Natural killer cell (primary cell): Measurements from ENCODE around the gene EEF1A2. TPM values are rescaled to one million over a fixed set of nuclear protein-coding genes. Genes with fewer than 3 reads are reported as not detected.

Experiments used
- ATAC-seq, 3 donors: fragments of 150-1000 bp in 2 of 3; fragments of 200-7000 bp in 1 of 3; cut with Tn5 transposase; 1 replicate in 1 of 3; 2 replicates in 2 of 3; pipeline ENCODE4 v1.10.0; 2021; ENCODE audit warnings: mild to moderate bottlenecking in 2 of 3, moderate library complexity in 2 of 3
- DNase-seq, 2 donors: peaks; one replicate each; pipeline versions ENCODE4 v3.0.0 to v3.0.0-alpha.2; 2013 to 2021; ENCODE audit warnings: mixed read lengths in 1 of 2
- H3K27ac ChIP-seq: one replicate; pipeline ENCODE4 v1.5.1; 2013; ENCODE audit warnings: mild to moderate bottlenecking, low read length
- H3K27me3 ChIP-seq: one replicate; pipeline ENCODE4 v1.6.1; 2013; ENCODE audit warnings: low read length; ENCODE audit not compliant: control insufficient read depth, insufficient read depth
- H3K36me3 ChIP-seq: one replicate; pipeline ENCODE4 v1.6.1; 2013; ENCODE audit warnings: low read length; ENCODE audit not compliant: control insufficient read depth, insufficient read depth
- H3K4me1 ChIP-seq: one replicate; pipeline ENCODE4 v1.6.1; 2013; ENCODE audit warnings: low read length; ENCODE audit not compliant: control insufficient read depth, insufficient read depth
- H3K4me3 ChIP-seq: one replicate; pipeline ENCODE4 v1.5.1; 2013; ENCODE audit warnings: low read length
- H3K9me3 ChIP-seq: one replicate; pipeline ENCODE4 v1.6.1; 2013; ENCODE audit warnings: low read length; ENCODE audit not compliant: control insufficient read depth, insufficient read depth
- H3K27ac Mint-ChIP-seq, 2 donors: one replicate each; pipeline ENCODE4 v1.8.0; 2022; ENCODE audit warnings: mild to moderate bottlenecking in 2 of 2, mixed read lengths in 2 of 2, moderate library complexity in 1 of 2
- H3K27me3 Mint-ChIP-seq, 2 donors: one replicate each; pipeline ENCODE4 v1.8.0; 2022; ENCODE audit warnings: low read depth in 2 of 2, mixed read lengths in 2 of 2
- H3K36me3 Mint-ChIP-seq: one replicate; pipeline ENCODE4 v1.8.0; 2022; ENCODE audit warnings: mixed read lengths
- H3K4me1 Mint-ChIP-seq, 2 donors: one replicate each; pipeline ENCODE4 v1.8.0; 2022; ENCODE audit warnings: mixed read lengths in 2 of 2
- H3K4me3 Mint-ChIP-seq: one replicate; pipeline ENCODE4 v1.8.0; 2022; ENCODE audit warnings: mild to moderate bottlenecking, moderate library complexity, mixed read lengths
- H3K9me3 Mint-ChIP-seq, 2 donors: one replicate each; pipeline ENCODE4 v1.8.0; 2022; ENCODE audit warnings: mixed read lengths in 2 of 2
- CTCF ChIP-seq: fragments of 200-600 bp; IDR thresholded peaks from one replicate; pipeline ENCODE4 v1.8.0; 2022; ENCODE audit warnings: antibody characterized with exemption
- WGBS: methylation state at CpG from one replicate; pipeline ENCODE4 v1.1.7; 2013; ENCODE audit warnings: missing lambda C conversion rate; ENCODE audit not compliant: insufficient coverage; 5-methylcytosine and 5-hydroxymethylcytosine counted together
- intact Hi-C: fragments of 100-400 bp; cut with micrococcal nuclease; formaldehyde crosslinking; loops from one replicate; pipeline ENCODE4 v1.14.2; 2022
- total RNA-seq, 4 donors: library from RNA; stranded (reverse); fragments of 120-200 nt in 1 of 4; gene quantifications; one replicate each; pipeline versions ENCODE4 v1.2.3 to v1.2.4, GENCODE V29; 2013 to 2022

Gene EEF1A2
- total RNA-seq, 3 donors from 2014 or later (not counting 1 experiment from before 2014, with no cell fraction given): 0.14 to 0.86 (median 0.35) TPM

GRCh38 chr20:63446216-63447024 is 52.5 kb downstream of the EEF1A2 start:
- no peak overlapping the region for H3K4me3 ChIP-seq
- peaks cover 12% of the 10 kb centered on the region for H3K4me1 ChIP-seq
- no peaks in the 10 kb centered on the region for H3K36me3 ChIP-seq
- H3K27me3 ChIP-seq: no peaks in the 10 kb centered on the region
- peaks cover 3 to 7% of the 10 kb centered on the region in 2 donors for H3K9me3 Mint-ChIP-seq
- intact Hi-C loops: no loop called here
- WGBS: 66% methylated on average over 31 of the region's 31 CpGs
- H3K27ac Mint-ChIP-seq: no peak overlapping the region
- H3K27me3 Mint-ChIP-seq: peaks cover 0 to 10% of the 10 kb centered on the region in 2 donors
- H3K4me3 Mint-ChIP-seq: no peak overlapping the region
- ATAC-seq (no peak), DNase-seq (peak in 1 of 2 donors; percentile 13)
- no peaks in the 10 kb centered on the region for H3K9me3 ChIP-seq
- H3K36me3 Mint-ChIP-seq: no peaks in the 10 kb centered on the region
- H3K27ac ChIP-seq: no peak overlapping the region
- TF ChIP-seq CTCF: no peak
- H3K4me1 Mint-ChIP-seq: peaks cover 4 to 12% of the 10 kb centered on the region in 2 donors

GRCh38 chr20:63445075-63445734 is 53.7 kb downstream of the EEF1A2 start:
- H3K4me3 ChIP-seq: no peak overlapping the region
- Mint-ChIP-seq H3K4me3 (no peak overlapping the region), H3K9me3 (peaks cover 3 to 7% of the 10 kb centered on the region in 2 donors), H3K36me3 (no peaks in the 10 kb centered on the region), H3K4me1 (peaks cover 9 to 17% of the 10 kb centered on the region in 2 donors), H3K27me3 (peaks cover 0 to 10% of the 10 kb centered on the region in 2 donors), H3K27ac (no peak overlapping the region)
- H3K36me3 ChIP-seq: no peaks in the 10 kb centered on the region
- WGBS: 59% methylated on average over 15 of the region's 15 CpGs
- peaks cover 24% of the 10 kb centered on the region for H3K4me1 ChIP-seq
- DNase-seq (no peak), ATAC-seq (no peak)
- intact Hi-C loops: no loop called here
- no peak for TF ChIP-seq CTCF
- H3K27me3 ChIP-seq: no peaks in the 10 kb centered on the region
- H3K9me3 ChIP-seq: no peaks in the 10 kb centered on the region
- no peak overlapping the region for H3K27ac ChIP-seq

GRCh38 chr20:63444548-63444947 is 54.3 kb downstream of the EEF1A2 start:
- H3K9me3 ChIP-seq: no peaks in the 10 kb centered on the region
- ATAC-seq (no peak), DNase-seq (no peak)
- H3K36me3 Mint-ChIP-seq: no peaks in the 10 kb centered on the region
- no peak overlapping the region for H3K4me3 Mint-ChIP-seq
- no peaks in the 10 kb centered on the region for H3K36me3 ChIP-seq
- no peak overlapping the region for H3K27ac ChIP-seq
- H3K4me1 ChIP-seq: peaks cover 26% of the 10 kb centered on the region
- H3K9me3 Mint-ChIP-seq: peaks cover 3 to 7% of the 10 kb centered on the region in 2 donors
- intact Hi-C loops: no loop called here
- H3K4me1 Mint-ChIP-seq: peaks cover 9 to 17% of the 10 kb centered on the region in 2 donors
- no peak overlapping the region for H3K27ac Mint-ChIP-seq
- TF ChIP-seq CTCF: no peak
- no peak overlapping the region for H3K4me3 ChIP-seq
- peaks cover 0 to 10% of the 10 kb centered on the region in 2 donors for H3K27me3 Mint-ChIP-seq
- no peaks in the 10 kb centered on the region for H3K27me3 ChIP-seq
- 93% methylated on average over 24 of the region's 24 CpGs for WGBS
